ENCODE data around the gene ATP6AP1. TPM values are rescaled to one million over a fixed set of nuclear protein-coding genes. Genes with fewer than 3 reads are reported as not detected.

Gene ATP6AP1
- total and polyA plus RNA-seq, 10 of the 15 experiments (the other 5 are each of a cell fraction or from before 2014, with no cell fraction given): 4.5 to 56.4 (median 32.0) TPM

DNA sequence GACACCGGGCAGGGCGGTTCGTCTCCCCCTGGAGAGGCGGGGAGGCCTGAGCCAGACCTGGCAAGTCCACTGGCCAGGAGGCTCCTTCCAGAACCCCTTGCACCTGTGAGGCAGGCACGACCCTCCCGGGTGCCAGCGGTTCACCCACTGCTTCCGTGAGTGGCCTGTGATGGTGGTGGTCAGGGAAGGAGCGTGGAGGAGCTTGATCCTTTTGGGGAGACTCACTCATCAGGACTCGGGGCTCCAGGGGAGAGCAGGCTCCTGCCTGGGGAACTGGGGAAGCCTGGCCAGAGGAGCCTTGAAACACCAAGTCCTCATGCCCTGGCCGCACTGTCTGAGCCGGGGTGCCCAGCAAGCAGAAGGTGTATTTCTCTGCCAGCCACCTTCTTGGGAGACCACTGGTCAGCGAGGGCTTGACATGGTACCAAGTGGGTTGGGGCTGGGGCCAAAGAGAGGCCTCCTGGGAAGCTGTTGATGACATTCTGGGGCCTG lies 16.3 kb downstream of the ATP6AP1 start:
- Histone ChIP-seq H3K27me3 (replicated peaks in 1 of 2; ENCODE audit: control insufficient read depth in 2 of 2, insufficient read depth in 2 of 2, low read length in 1 of 2) (no peaks in the 10 kb centered on the region), H3K4me3 (peak overlapping the region; percentile 68), H3K36me3 (ENCODE audit: control insufficient read depth in 2 of 2, insufficient read depth in 2 of 2, low read length in 1 of 2) (peaks cover 0 to 5% of the 10 kb centered on the region in 2 experiments; a peak in 1 of 4 replicates), H2AFZ (ENCODE audit: control insufficient read depth, low read depth, low read length) (no peak overlapping the region), H3K9me3 (replicated peaks; ENCODE audit: control insufficient read depth, insufficient read depth, low read length) (no peaks in the 10 kb centered on the region), H3K4me1 (ENCODE audit: control insufficient read depth, insufficient read depth, low read length) (0 out of 2 replicates have a peak, but pooled peaks cover 3% of the 10 kb centered on the region), H3K4me2 (ENCODE audit: control insufficient read depth, insufficient read depth) (peak overlapping the region; percentile 72), H4K20me1 (ENCODE audit: control insufficient read depth, insufficient read depth) (no peaks in the 10 kb centered on the region), H3K27ac (ENCODE audit: control insufficient read depth, insufficient read depth) (peak overlapping the region; percentile 52), H3K9ac (ENCODE audit: control insufficient read depth, insufficient read depth, low read length) (peak overlapping the region; percentile 61), H3K79me2 (ENCODE audit: control insufficient read depth, insufficient read depth, low read length) (peaks cover 6% of the 10 kb centered on the region)
- no TSS peak for BruUV-seq (replicated peaks)
- intact Hi-C loops (cut with micrococcal nuclease; ENCODE audit: unreplicated experiment) (no loop called here), in situ Hi-C loops (cut with MboI) (no loop called here)
- ChIA-PET CTCF (no interaction called here), SMC1A (ENCODE audit: uncharacterized antibody, unreplicated experiment) (no interaction called here), POLR2A (interaction anchor here (0.5 kb wide), 1 partner anchor 508 kb away, joined by 6 read pairs; no protein-coding TSS in a partner anchor), RAD21 (ENCODE audit: unreplicated experiment) (no interaction called here)
- TF ChIP-seq CEBPB (IDR thresholded peaks at IDR 0.05; ENCODE audit: borderline replicate concordance in 1 of 2, low read depth in 2 of 2, low read length in 2 of 2): no peak
- TF ChIP-seq SUPT20H (IDR thresholded peaks at IDR 0.05; ENCODE audit: borderline replicate concordance, control insufficient read depth, low read depth, low read length): no peak
- no peak for TF ChIP-seq SMC3 (IDR thresholded peaks at IDR 0.05; ENCODE audit: borderline replicate concordance, low read length)
- 63% methylated on average over 13 of the region's 13 CpGs for WGBS (ENCODE audit: insufficient coverage, insufficient replicate concordance, low lambda C conversion rate, missing lambda C conversion rate)
- DNase-seq (ENCODE audit: low read depth, low spot score) (no peak), FAIRE-seq (no peak), ATAC-seq (peak; percentile 38; the same call in 2 of the 3 replicates)

DNA sequence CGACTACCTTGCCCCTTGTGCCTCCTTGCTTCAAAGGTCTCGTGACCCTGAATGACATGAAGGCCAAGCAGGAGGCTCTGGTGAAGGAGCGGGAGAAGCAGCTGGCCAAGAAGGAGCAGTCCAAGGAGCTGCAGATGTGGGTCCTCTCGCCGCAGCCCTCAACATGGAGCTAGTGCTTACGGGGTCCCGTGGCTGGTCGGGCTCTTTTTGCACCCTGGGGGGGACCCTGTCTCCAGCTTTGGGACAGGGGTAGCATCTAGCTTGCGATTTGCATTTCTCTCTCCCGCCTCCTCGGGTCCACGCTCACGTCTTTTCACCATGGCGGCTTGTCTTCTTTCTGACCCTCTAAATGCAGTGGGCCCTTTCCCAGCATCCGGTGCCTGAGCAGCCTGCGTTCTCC lies 17.3 kb downstream of the ATP6AP1 start:
- ChIA-PET SMC1A (ENCODE audit: uncharacterized antibody, unreplicated experiment) (no interaction called here), RAD21 (ENCODE audit: unreplicated experiment) (no interaction called here), CTCF (no interaction called here), POLR2A (interaction anchor here (1.0 kb wide), 1 partner anchor 13 kb away, joined by 4 read pairs; no protein-coding TSS in a partner anchor)
- Histone ChIP-seq H3K4me2 (ENCODE audit: control insufficient read depth, insufficient read depth) (no peak overlapping the region), H3K27ac (ENCODE audit: control insufficient read depth, insufficient read depth) (no peak overlapping the region), H3K36me3 (ENCODE audit: control insufficient read depth in 2 of 2, insufficient read depth in 2 of 2, low read length in 1 of 2) (peaks cover 0 to 7% of the 10 kb centered on the region in 2 experiments; a peak in 2 of 4 replicates), H3K9me3 (replicated peaks; ENCODE audit: control insufficient read depth, insufficient read depth, low read length) (no peaks in the 10 kb centered on the region), H3K27me3 (replicated peaks in 1 of 2; ENCODE audit: control insufficient read depth in 2 of 2, insufficient read depth in 2 of 2, low read length in 1 of 2) (no peaks in the 10 kb centered on the region), H3K4me1 (ENCODE audit: control insufficient read depth, insufficient read depth, low read length) (0 out of 2 replicates have a peak, but pooled peaks cover 3% of the 10 kb centered on the region), H2AFZ (ENCODE audit: control insufficient read depth, low read depth, low read length) (no peak overlapping the region), H3K4me3 (no peak overlapping the region), H4K20me1 (ENCODE audit: control insufficient read depth, insufficient read depth) (no peaks in the 10 kb centered on the region), H3K9ac (ENCODE audit: control insufficient read depth, insufficient read depth, low read length) (no peak overlapping the region), H3K79me2 (ENCODE audit: control insufficient read depth, insufficient read depth, low read length) (peaks cover 6% of the 10 kb centered on the region)
- BruUV-seq (replicated peaks): no TSS peak
- TF ChIP-seq SP1 (IDR thresholded peaks at IDR 0.05; ENCODE audit: low read depth, low read length) (no peak), SIX5 (IDR thresholded peaks at IDR 0.05; ENCODE audit: low read depth, low read length, severe bottlenecking) (no peak), REST (IDR thresholded peaks at IDR 0.05; ENCODE audit: low read depth, low read length) (no peak), CHD4 (IDR thresholded peaks at IDR 0.05) (no peak), SUZ12 (IDR thresholded peaks at IDR 0.05; ENCODE audit: unreplicated experiment) (no peak), GABPA (IDR thresholded peaks at IDR 0.05; ENCODE audit: low read depth) (no peak), ASH2L (IDR thresholded peaks at IDR 0.05; ENCODE audit: borderline replicate concordance, low read depth) (no peak), BHLHE40 (IDR thresholded peaks at IDR 0.05; ENCODE audit: borderline replicate concordance in 1 of 2, low read depth in 2 of 2, low read length in 1 of 2) (no peak), MEF2B (IDR thresholded peaks at IDR 0.05; ENCODE audit: partially characterized antibody, poor library complexity, severe bottlenecking) (no peak), CBFB (IDR thresholded peaks at IDR 0.05; ENCODE audit: low read depth) (no peak)
- 75% methylated on average over 16 of the region's 16 CpGs for whole genome bisulfite sequencing (ENCODE audit: insufficient coverage, insufficient replicate concordance, low lambda C conversion rate, missing lambda C conversion rate)
- DNase-seq (ENCODE audit: low read depth, low spot score): no peak
- intact Hi-C loops (cut with micrococcal nuclease; ENCODE audit: unreplicated experiment) (no loop called here), in situ Hi-C loops (cut with MboI) (no loop called here)
- no peak for FAIRE-seq
- no peak for ATAC-seq

Data from GM12878 (cell line).